AG04450 (cell line): Measurements from ENCODE around the gene UGT2B15. TPM values are rescaled to one million over a fixed set of nuclear protein-coding genes. Genes with fewer than 3 reads are reported as not detected.
"Not testable (repeated sequence)": the region's sequence is repeated elsewhere in the genome, so short reads cannot be mapped to it uniquely, and the experiment has no call there.

Experiments
- CTCF ChIA-PET: fragments of 300-600, 350-600 bp; formaldehyde crosslinking; extraction: SDS; loops from one replicate; lab custom pipeline; 2022; ENCODE audit warnings: antibody characterized with exemption, inconsistent platforms; lab: Charles Lee
- POLR2A ChIA-PET: fragments of 350-600 bp; formaldehyde crosslinking; extraction: SDS; loops from one replicate; lab custom pipeline; 2021; ENCODE audit warnings: antibody characterized with exemption, inconsistent platforms; lab: Yijun Ruan, JAX
- DNase-seq: peaks from one replicate; pipeline ENCODE4 v3.0.0-alpha.2; 2011; ENCODE audit warnings: low read depth, low spot score
- H3K27ac ChIP-seq: one replicate; pipeline ENCODE4 v1.5.1; 2012; ENCODE audit warnings: low read depth, low read length, control low read depth
- H3K27me3 ChIP-seq: one replicate; pipeline ENCODE4 v1.6.0; 2012; ENCODE audit warnings: low read length; ENCODE audit not compliant: control insufficient read depth, insufficient read depth
- H3K4me3 ChIP-seq: 2 replicates; pipeline ENCODE4 v1.5.1; 2011; ENCODE audit warnings: mild to moderate bottlenecking, low read depth, low read length, control low read depth
- H3K9me3 ChIP-seq: 2 replicates; pipeline ENCODE4 v1.5.1; 2012; ENCODE audit warnings: low read length; ENCODE audit not compliant: control insufficient read depth, insufficient read depth
- CTCF ChIP-seq: IDR thresholded peaks from 2 replicates; pipeline ENCODE4 v1.5.1; 2011; ENCODE audit warnings: low read depth, low read length, control low read depth, inconsistent platforms
- polyA plus RNA-seq: library from polyadenylated mRNA; depleted of rRNA; stranded (reverse); fragments of >200 nt; gene quantifications from 2 replicates; pipeline ENCODE4 v1.2.3, GENCODE V29; 2011

Gene UGT2B15
- polyA plus RNA-seq, 1 experiment: not detected

DNA sequence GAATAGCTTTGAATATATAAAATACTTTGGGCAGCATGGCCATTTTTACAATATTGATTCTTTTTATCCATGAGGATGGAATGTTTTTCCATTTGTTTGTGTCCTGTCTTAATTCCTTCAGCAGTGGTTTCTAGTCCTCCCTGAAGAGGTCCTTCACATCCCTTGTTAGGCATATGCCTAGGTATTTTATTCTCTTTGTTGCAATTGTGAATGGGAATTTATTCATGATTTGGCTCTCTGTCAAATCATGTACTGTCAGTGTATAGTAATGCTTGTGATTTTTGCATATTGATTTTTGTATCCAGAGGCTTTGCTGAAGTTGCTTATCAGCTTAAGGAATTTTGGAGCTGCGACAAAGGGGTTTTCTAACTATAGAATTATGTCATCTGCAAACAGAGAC, 18.5 kb downstream of the UGT2B15 start:
- no peak for TF ChIP-seq CTCF
- Histone ChIP-seq H3K9me3 (no peaks in the 10 kb centered on the region), H3K4me3 (no peak overlapping the region), H3K27me3 (no peaks in the 10 kb centered on the region), H3K27ac (no peak overlapping the region)
- POLR2A ChIA-PET: no interaction called here
- CTCF ChIA-PET: no interaction called here
- DNase-seq: no peak

DNA sequence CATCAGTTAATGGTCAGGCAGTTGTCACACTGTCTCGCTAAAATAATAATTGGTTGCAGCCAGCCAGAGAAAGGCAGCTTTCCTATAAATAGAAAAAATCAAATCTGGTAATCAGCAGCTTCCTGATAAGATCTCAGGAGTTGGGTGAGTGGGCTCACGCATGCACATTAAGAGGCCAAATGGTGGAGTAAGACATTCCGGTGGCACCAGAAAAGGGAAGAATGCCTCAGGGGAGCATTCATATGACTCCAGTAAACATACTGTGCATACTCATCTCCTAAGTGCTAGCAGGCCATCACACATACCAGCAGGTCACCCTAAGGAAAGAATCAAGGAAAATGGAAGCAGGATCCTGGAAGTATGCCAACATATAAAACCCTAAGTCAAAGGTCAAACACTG, 40.1 kb downstream of the UGT2B15 start:
- DNase-seq: no peak
- CTCF ChIA-PET: no interaction called here
- peaks cover 2% of the 10 kb centered on the region; the same call in 1 of the 2 replicates for H3K9me3 ChIP-seq
- no peaks in the 10 kb centered on the region for H3K27me3 ChIP-seq
- H3K27ac ChIP-seq: no peak overlapping the region
- TF ChIP-seq CTCF: no peak
- POLR2A ChIA-PET: no interaction called here
- no peak overlapping the region for H3K4me3 ChIP-seq

DNA sequence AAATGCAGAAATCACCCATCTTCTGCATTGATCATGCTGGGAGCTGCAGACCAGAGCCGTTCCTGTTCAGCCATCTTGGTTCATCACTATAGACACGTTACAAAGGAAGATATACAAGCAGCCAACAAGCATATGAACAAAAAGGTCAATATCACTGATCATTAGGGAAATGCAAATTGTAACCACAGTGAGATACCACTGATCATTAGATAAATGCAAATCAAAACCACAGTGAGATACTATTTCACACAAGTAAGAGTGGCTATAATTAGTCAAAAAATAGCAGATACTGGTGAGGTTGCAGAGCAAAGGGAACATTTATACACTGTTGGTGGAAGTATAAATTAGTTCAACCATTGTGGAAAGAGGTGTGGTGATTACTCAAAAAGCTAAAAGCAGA, 47.7 kb downstream of the UGT2B15 start:
- CTCF ChIA-PET, H3K9me3 ChIP-seq, H3K27ac ChIP-seq, H3K27me3 ChIP-seq, POLR2A ChIA-PET, DNase-seq, H3K4me3 ChIP-seq: not testable (repeated sequence)

DNA sequence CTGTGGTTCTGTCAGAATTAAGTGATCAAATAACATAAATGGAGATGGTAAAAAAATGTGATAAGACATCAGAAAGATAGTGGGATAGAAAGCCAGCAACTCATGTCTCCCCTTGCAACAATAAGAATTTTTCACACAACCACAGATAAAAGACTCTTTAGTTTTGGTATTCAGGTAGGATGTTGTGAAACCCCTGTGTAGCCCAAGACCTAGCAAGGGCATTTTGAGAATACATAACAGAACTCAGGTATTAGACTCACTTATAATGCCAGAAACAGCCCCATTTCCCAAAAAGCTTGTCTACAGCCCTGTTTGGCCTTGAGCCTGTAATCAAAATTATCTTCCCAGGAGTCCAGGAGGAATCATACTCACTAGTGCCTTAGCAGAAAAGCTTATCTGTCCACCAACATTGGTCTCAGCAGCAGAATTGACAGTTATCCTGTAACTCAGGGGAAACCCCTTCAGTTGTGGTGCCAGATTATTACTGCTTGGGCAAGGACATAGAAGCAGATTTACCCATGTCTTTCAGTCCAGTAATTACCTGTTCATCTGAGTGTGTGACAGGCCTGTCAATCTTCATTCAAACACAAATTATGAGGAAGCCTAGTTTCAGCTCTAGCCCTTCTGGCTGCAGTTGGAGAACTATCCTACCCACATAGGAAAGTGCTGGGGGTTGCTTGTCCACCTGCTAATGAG, 53.3 kb downstream of the UGT2B15 start:
- Histone ChIP-seq H3K9me3 (peaks cover 7% of the 10 kb centered on the region), H3K27ac (no peak overlapping the region), H3K27me3 (no peaks in the 10 kb centered on the region), H3K4me3 (no peak overlapping the region)
- ChIA-PET CTCF (no interaction called here), POLR2A (no interaction called here)
- TF ChIP-seq CTCF: no peak
- DNase-seq: no peak

DNA sequence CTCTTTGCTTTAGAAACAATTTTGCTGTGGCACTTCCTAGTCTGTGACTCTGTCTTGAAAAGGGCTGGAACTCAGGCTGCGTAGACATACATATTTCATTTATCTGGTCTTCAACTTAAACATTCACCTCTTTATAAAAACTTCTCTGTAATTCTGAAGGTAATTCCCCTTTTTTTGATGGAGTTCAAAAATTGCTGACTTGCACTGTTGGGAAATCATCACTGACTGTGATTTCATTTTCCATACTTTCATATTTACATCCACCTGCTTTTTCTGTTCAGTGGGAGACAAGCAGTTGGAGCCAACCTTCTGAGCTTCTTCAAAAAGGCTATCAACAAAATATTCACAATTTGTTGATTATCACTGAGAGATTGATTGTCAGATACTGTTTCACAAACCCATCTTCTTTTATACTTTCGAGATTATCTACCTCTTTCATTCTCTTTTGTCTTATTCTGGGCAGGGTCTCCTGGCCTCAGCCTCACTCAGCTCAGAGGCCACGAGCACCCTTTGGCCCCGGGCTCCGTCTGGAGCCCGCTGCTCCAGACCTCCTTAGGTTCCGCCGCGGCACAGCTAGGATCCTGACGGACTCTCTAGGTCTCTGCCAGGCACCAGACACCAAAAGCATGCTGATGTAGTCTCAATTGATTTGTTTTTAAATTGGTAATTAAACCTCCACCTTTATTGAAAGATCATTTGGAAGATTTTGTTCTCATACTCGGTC, 54.6 kb downstream of the UGT2B15 start:
- Histone ChIP-seq H3K27ac (no peak overlapping the region), H3K9me3 (peaks cover 7% of the 10 kb centered on the region), H3K4me3 (no peak overlapping the region), H3K27me3 (no peaks in the 10 kb centered on the region)
- ChIA-PET POLR2A (no interaction called here), CTCF (no interaction called here)
- no peak for TF ChIP-seq CTCF
- no peak for DNase-seq
